Vagina (tissue), 2 donors: ENCODE measurements around the gene DNMT3L. TPM values are rescaled to one million over a fixed set of nuclear protein-coding genes. Genes with fewer than 3 reads are reported as not detected.

Experiments used
- DNase-seq, 2 donors: peaks; one replicate each; pipeline ENCODE4 v3.0.0-alpha.2; 2017; ENCODE audit errors: extremely low spot score in 2 of 2
- H3K27ac ChIP-seq: fragments of 200-600 bp; sonication (generic); one replicate; pipeline ENCODE4 v1.5.1; 2019
- H3K27me3 ChIP-seq: fragments of 200-600 bp; sonication (generic); one replicate; pipeline ENCODE4 v1.5.1; 2019
- H3K36me3 ChIP-seq, 2 donors: fragments of 200-600 bp; sonication (generic); one replicate each; pipeline ENCODE4 v1.5.1; 2017 to 2019
- H3K4me1 ChIP-seq: fragments of 200-600 bp; sonication (generic); one replicate; pipeline ENCODE4 v1.5.1; 2019
- H3K4me3 ChIP-seq, 2 donors: fragments of 200-600 bp; sonication (generic); 1 replicate in 1 of 2; 2 replicates in 1 of 2; pipeline ENCODE4 v1.5.1; 2016 to 2019
- H3K9me3 ChIP-seq: fragments of 200-600 bp; sonication (generic); one replicate; pipeline ENCODE4 v1.5.1; 2019
- POLR2A ChIP-seq, 2 donors: fragments of 450-650 bp; IDR thresholded peaks; one replicate each; pipeline ENCODE4 v1.6.1; 2017; ENCODE audit warnings: antibody characterized with exemption in 2 of 2, mild to moderate bottlenecking in 2 of 2, moderate library complexity in 2 of 2
- POLR2AphosphoS5 ChIP-seq, 2 donors: sonication (generic); formaldehyde crosslinking; IDR thresholded peaks; one replicate each; pipeline ENCODE4 v1.9.0; 2017; ENCODE audit warnings: antibody characterized with exemption in 2 of 2, mild to moderate bottlenecking in 2 of 2, low read depth in 1 of 2; ENCODE audit not compliant: insufficient read depth in 1 of 2
- intact Hi-C: fragments of 100-400 bp; cut with DNase I; formaldehyde crosslinking; loops from one replicate; pipeline ENCODE4 v1.15.1; 2023
- total RNA-seq: library from RNA; depleted of rRNA; stranded (reverse); fragments of >200 nt; gene quantifications from one replicate; pipeline ENCODE4 v1.2.3, GENCODE V29; 2016
- TF ChIP-seq, protein P1 (sequence below), 3 experiments: fragments of 450-650 bp in 2 of 3; fragments of 200-600 bp in 1 of 3; sonication (generic) in 1 of 3; IDR thresholded peaks; one replicate each; pipeline ENCODE4 v1.5.1; 2017 to 2019; ENCODE audit warnings: antibody characterized with exemption in 3 of 3, mild to moderate bottlenecking in 2 of 3, moderate library complexity in 2 of 3

DNMT3L gene
- total RNA-seq, 1 donor from 2014 or later = not detected

- H3K9me3 ChIP-seq = no peaks in the 10 kb centered on the region
- H3K36me3 ChIP-seq = no peaks in the 10 kb centered on the region
- no peak for TF ChIP-seq POLR2A (IDR thresholded peaks at IDR 0.05)
- no peak overlapping the region for H3K27ac ChIP-seq
- intact Hi-C loops = no loop called here
- DNase-seq = no peak
- no peak overlapping the region for H3K4me3 ChIP-seq
- peaks cover 9% of the 10 kb centered on the region for H3K4me1 ChIP-seq
- H3K27me3 ChIP-seq = no peaks in the 10 kb centered on the region
These were observed 26.8 kb upstream of the DNMT3L start for GRCh38 chr21:44288251-44289110.

DNA sequence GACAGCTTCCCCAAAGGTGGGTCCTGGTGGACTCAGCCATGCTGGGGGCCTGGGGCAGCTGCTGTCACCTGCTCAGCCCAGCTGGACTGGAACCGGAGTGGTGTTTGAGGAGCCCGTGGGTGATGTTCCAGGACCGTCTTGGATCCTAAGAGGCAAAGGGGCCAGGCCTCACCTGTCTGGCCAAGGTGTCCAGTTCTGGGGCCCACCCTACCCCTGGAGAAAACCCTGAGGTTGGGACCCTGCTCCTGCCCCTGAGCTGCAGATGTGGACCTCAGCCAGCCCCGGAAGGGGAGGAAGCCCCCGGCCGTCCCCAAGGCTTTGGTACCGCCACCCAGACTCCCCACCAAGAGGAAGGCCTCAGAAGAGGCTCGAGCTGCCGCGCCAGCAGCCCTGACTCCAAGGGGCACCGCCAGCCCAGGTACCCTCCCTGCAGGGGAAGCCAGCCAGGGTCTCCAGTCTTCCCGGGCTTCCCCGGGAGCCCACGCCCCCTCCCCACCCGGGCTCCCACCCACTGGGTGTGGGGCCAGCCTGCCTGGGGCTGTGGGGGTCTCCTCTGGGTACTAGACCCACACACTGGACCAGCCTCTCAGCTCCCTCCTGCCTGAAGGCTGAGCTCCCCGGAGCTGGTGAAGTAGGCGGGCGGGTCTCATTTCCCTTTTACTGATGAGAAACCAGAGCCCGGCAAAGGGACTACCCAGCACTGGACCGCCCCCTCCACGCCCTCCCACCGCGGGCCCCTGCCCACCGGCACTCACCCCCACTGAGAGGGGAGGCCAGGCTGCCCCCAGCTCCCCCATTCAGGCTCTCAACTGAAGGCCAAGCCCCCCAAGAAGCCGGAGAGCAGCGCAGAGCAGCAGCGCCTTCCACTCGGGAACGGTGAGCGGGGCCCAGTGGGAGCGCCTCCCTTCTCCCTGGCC is 25.3 kb upstream of the DNMT3L start:
- Histone ChIP-seq H3K27me3 (no peaks in the 10 kb centered on the region), H3K4me1 (peaks cover 9% of the 10 kb centered on the region), H3K36me3 (no peaks in the 10 kb centered on the region), H3K27ac (no peak overlapping the region), H3K4me3 (no peak overlapping the region), H3K9me3 (no peaks in the 10 kb centered on the region)
- TF ChIP-seq, protein P1, sequence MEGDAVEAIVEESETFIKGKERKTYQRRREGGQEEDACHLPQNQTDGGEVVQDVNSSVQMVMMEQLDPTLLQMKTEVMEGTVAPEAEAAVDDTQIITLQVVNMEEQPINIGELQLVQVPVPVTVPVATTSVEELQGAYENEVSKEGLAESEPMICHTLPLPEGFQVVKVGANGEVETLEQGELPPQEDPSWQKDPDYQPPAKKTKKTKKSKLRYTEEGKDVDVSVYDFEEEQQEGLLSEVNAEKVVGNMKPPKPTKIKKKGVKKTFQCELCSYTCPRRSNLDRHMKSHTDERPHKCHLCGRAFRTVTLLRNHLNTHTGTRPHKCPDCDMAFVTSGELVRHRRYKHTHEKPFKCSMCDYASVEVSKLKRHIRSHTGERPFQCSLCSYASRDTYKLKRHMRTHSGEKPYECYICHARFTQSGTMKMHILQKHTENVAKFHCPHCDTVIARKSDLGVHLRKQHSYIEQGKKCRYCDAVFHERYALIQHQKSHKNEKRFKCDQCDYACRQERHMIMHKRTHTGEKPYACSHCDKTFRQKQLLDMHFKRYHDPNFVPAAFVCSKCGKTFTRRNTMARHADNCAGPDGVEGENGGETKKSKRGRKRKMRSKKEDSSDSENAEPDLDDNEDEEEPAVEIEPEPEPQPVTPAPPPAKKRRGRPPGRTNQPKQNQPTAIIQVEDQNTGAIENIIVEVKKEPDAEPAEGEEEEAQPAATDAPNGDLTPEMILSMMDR (IDR thresholded peaks at IDR 0.05) = no peak
- TF ChIP-seq POLR2A (IDR thresholded peaks at IDR 0.05) (no peak), POLR2AphosphoS5 (IDR thresholded peaks at IDR 0.05; ENCODE audit: insufficient read depth in 1 of 2, low read depth in 1 of 2) (no peak)
- DNase-seq = no peak
- intact Hi-C loops = no loop called here

DNA sequence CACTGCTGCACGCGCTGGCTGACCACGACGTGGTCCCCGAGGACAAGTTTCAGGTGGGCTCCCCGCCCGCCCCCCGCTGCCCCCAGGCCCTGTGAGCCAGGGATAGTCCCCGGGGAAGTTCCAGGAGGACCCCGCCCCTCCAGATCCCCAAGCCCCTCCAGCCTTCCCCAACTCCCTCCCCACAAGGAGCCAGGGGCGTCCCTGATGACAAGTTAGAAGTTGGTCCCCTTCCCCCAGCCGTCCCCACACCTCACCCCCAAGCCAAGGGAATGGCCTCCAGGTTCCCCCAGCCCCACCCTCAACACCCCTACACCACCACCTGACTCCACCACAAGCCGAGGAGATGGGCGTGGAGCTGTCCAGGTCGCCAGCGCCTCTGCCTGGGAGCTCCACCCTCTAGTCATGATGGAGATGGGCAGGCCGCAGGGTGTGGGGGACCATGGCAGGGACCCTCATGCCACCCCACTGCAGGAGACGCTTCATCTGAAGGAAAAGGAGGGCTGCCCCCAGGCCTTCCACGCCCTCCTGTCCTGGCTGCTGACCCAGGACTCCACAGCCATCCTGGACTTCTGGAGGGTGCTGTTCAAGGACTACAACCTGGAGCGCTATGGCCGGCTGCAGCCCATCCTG is 24.5 kb upstream of the DNMT3L start:
- H3K27ac ChIP-seq = no peak overlapping the region
- no peak for DNase-seq
- H3K36me3 ChIP-seq = no peaks in the 10 kb centered on the region
- peak overlapping the region; percentile 2 to 41 for H3K4me3 ChIP-seq
- TF ChIP-seq, protein P1 (IDR thresholded peaks at IDR 0.05) = no peak
- TF ChIP-seq POLR2A (IDR thresholded peaks at IDR 0.05) = no peak
- TF ChIP-seq POLR2AphosphoS5 (IDR thresholded peaks at IDR 0.05; ENCODE audit: insufficient read depth in 1 of 2, low read depth in 1 of 2) = no peak
- no peaks in the 10 kb centered on the region for H3K9me3 ChIP-seq
- intact Hi-C loops = no loop called here
- H3K4me1 ChIP-seq = peaks cover 9% of the 10 kb centered on the region
- no peaks in the 10 kb centered on the region for H3K27me3 ChIP-seq

GRCh38 chr21:44285138-44285992 is 23.7 kb upstream of the DNMT3L start, which contains the start of gene AIRE:
TSS of gene AIRE (plus strand) at chr21:44285876. CDS start at chr21:44286007, 131 bp downstream.
- no peaks in the 10 kb centered on the region for H3K27me3 ChIP-seq
- intact Hi-C loops = no loop called here
- DNase-seq = no peak
- H3K9me3 ChIP-seq = no peaks in the 10 kb centered on the region
- peak within 1 kb of the TSS; percentile 2 to 41 for H3K4me3 ChIP-seq
- H3K4me1 ChIP-seq = peaks cover 9% of the 10 kb centered on the region
- H3K27ac ChIP-seq = no peak within 1 kb of the TSS
- H3K36me3 ChIP-seq = no peaks in the 10 kb centered on the region
- TF ChIP-seq POLR2AphosphoS5 (IDR thresholded peaks at IDR 0.05; ENCODE audit: insufficient read depth in 1 of 2, low read depth in 1 of 2) = no peak
- no peak for TF ChIP-seq POLR2A (IDR thresholded peaks at IDR 0.05)
- TF ChIP-seq, protein P1 (IDR thresholded peaks at IDR 0.05) = no peak
